GM23338 (cell line): Measurements from ENCODE around the gene DESI2. TPM values are rescaled to one million over a fixed set of nuclear protein-coding genes. Genes with fewer than 3 reads are reported as not detected.

ENCODE experiments used
- ATAC-seq: fragments of 200-7000 bp; cut with Tn5 transposase; 3 replicates; pipeline ENCODE4 v1.9.1; 2020
- DNase-seq: peaks from one replicate; pipeline ENCODE4 v3.0.0-alpha.2; 2015; ENCODE audit warnings: low spot score
- H2AFZ ChIP-seq: fragments of 200-600 bp; sonication (generic); 2 replicates; pipeline ENCODE4 v1.8.0; 2016; ENCODE audit warnings: antibody characterized with exemption, mild to moderate bottlenecking, moderate library complexity
- H3F3A ChIP-seq: fragments of 200-600 bp; sonication (generic); replicated peaks from 2 replicates; pipeline ENCODE4 v1.8.0; 2017; ENCODE audit warnings: antibody characterized with exemption, mixed run types, low read depth
- H3K27ac ChIP-seq: fragments of 200-600 bp; sonication (generic); 2 replicates; pipeline ENCODE4 v1.6.1; 2016; ENCODE audit warnings: low read depth
- H3K27me3 ChIP-seq: fragments of 200-600 bp; sonication (generic); 2 replicates; pipeline ENCODE4 v1.8.0; 2016; ENCODE audit warnings: mild to moderate bottlenecking, mixed run types, moderate library complexity; ENCODE audit not compliant: insufficient read depth
- H3K36me3 ChIP-seq: fragments of 200-600 bp; sonication (generic); 2 replicates; pipeline ENCODE4 v1.8.0; 2016; ENCODE audit warnings: mild to moderate bottlenecking; ENCODE audit not compliant: insufficient read depth
- H3K4me1 ChIP-seq: fragments of 200-600 bp; sonication (generic); 2 replicates; pipeline ENCODE4 v1.8.0; 2016; ENCODE audit warnings: mild to moderate bottlenecking, moderate library complexity; ENCODE audit not compliant: insufficient read depth
- H3K4me2 ChIP-seq: fragments of 200-600 bp; sonication (generic); 2 replicates; pipeline ENCODE4 v1.7.1; 2017; ENCODE audit warnings: mixed run types
- H3K4me3 ChIP-seq: fragments of 200-600 bp; sonication (generic); 2 replicates; pipeline ENCODE4 v1.6.1; 2016; ENCODE audit warnings: mixed run types
- H3K79me2 ChIP-seq: fragments of 200-600 bp; sonication (generic); replicated peaks from 2 replicates; pipeline ENCODE4 v1.8.0; 2017; ENCODE audit warnings: mild to moderate bottlenecking; ENCODE audit not compliant: insufficient read depth
- H3K9me2 ChIP-seq: fragments of 200-600 bp; sonication (generic); 2 replicates; pipeline ENCODE4 v1.8.0; 2017; ENCODE audit not compliant: insufficient read depth
- H4K20me1 ChIP-seq: fragments of 200-600 bp; sonication (generic); replicated peaks from 2 replicates; pipeline ENCODE4 v1.8.0; 2017; ENCODE audit warnings: mild to moderate bottlenecking; ENCODE audit not compliant: insufficient read depth
- H3K27ac Mint-ChIP-seq: 2 replicates; pipeline ENCODE4 v1.8.0; 2020; ENCODE audit warnings: inconsistent platforms, mild to moderate bottlenecking, moderate library complexity, mixed read lengths
- H3K27me3 Mint-ChIP-seq: 3 replicates; pipeline ENCODE4 v1.8.0; 2022; ENCODE audit warnings: low read depth, mild to moderate bottlenecking, moderate library complexity, mixed read lengths, inconsistent platforms; ENCODE audit not compliant: insufficient read depth, poor library complexity
- H3K36me3 Mint-ChIP-seq: 3 replicates; pipeline ENCODE4 v1.8.0; 2021; ENCODE audit warnings: low read depth, mild to moderate bottlenecking, inconsistent platforms, moderate library complexity, mixed read lengths
- H3K4me1 Mint-ChIP-seq: 3 replicates; pipeline ENCODE4 v1.8.0; 2020; ENCODE audit warnings: mild to moderate bottlenecking, inconsistent platforms, mixed read lengths
- H3K4me3 Mint-ChIP-seq: 3 replicates; pipeline ENCODE4 v1.8.0; 2021; ENCODE audit warnings: moderate library complexity, mild to moderate bottlenecking, inconsistent platforms, mixed read lengths
- H3K9me3 Mint-ChIP-seq: 3 replicates; pipeline ENCODE4 v1.8.0; 2020; ENCODE audit warnings: moderate library complexity, mild to moderate bottlenecking, inconsistent platforms, mixed read lengths
- CREB1 ChIP-seq: fragments of 250-450 bp; sonication (Bioruptor Pico); IDR thresholded peaks from 2 replicates; pipeline ENCODE4 v1.5.0; 2020; ENCODE audit warnings: low read depth, mild to moderate bottlenecking, moderate library complexity
- ETS1 ChIP-seq: IDR thresholded peaks from 2 replicates; pipeline ENCODE4 v1.6.1; 2016; ENCODE audit warnings: antibody characterized with exemption
- EZH2 ChIP-seq: fragments of 200-600 bp; sonication (generic); IDR thresholded peaks from one replicate; pipeline ENCODE4 v1.8.0; 2017; ENCODE audit warnings: antibody characterized with exemption, mild to moderate bottlenecking, low read depth; ENCODE audit not compliant: unreplicated experiment
- EZH2phosphoT487 ChIP-seq: fragments of 200-600 bp; sonication (generic); IDR thresholded peaks from one replicate; pipeline ENCODE4 v1.8.1; 2018; ENCODE audit warnings: antibody characterized with exemption; ENCODE audit not compliant: unreplicated experiment
- JUNB ChIP-seq: IDR thresholded peaks from one replicate; pipeline ENCODE4 v1.6.1; 2016; ENCODE audit warnings: antibody characterized with exemption; ENCODE audit not compliant: unreplicated experiment
- NANOG ChIP-seq: IDR thresholded peaks from 2 replicates; pipeline ENCODE4 v1.6.1; 2016; ENCODE audit warnings: antibody characterized with exemption, borderline replicate concordance
- POLR2AphosphoS5 ChIP-seq: IDR thresholded peaks from 2 replicates; pipeline ENCODE4 v1.6.1; 2016; ENCODE audit warnings: antibody characterized with exemption, low read depth
- REST ChIP-seq: IDR thresholded peaks from one replicate; pipeline ENCODE4 v1.6.1; 2018; ENCODE audit warnings: antibody characterized with exemption; ENCODE audit not compliant: unreplicated experiment
- STAT1 ChIP-seq: IDR thresholded peaks from one replicate; pipeline ENCODE4 v1.6.1; 2016; ENCODE audit warnings: antibody characterized with exemption; ENCODE audit not compliant: unreplicated experiment
- ZNF114 ChIP-seq: fragments of 250-450 bp; sonication (Bioruptor Pico); IDR thresholded peaks from 2 replicates; pipeline ENCODE4 v1.5.0; 2020; ENCODE audit warnings: mild to moderate bottlenecking, moderate library complexity
- ZNF331 ChIP-seq: fragments of 250-450 bp; sonication (Bioruptor Pico); IDR thresholded peaks from 2 replicates; pipeline ENCODE4 v1.5.0; 2020; ENCODE audit warnings: low read depth, mild to moderate bottlenecking, moderate library complexity
- ZNF462 ChIP-seq: fragments of 250-450 bp; sonication (Bioruptor Pico); IDR thresholded peaks from 2 replicates; pipeline ENCODE4 v1.5.0; 2020; ENCODE audit warnings: mild to moderate bottlenecking, moderate library complexity
- polyA plus RNA-seq: library from polyadenylated mRNA; unstranded; fragments of >200 nt; fragmentation: Nextera tagmentation; extraction: Ambion mirVana; gene quantifications from 2 replicates; pipeline ENCODE4 v1.2.1, GENCODE V29; 2016
- total RNA-seq: library from RNA; depleted of rRNA; stranded (reverse); fragments of >200 nt; shearing (Covaris generic); gene quantifications from 2 replicates; pipeline ENCODE4 v1.2.3, GENCODE V29; 2014
- TF ChIP-seq, protein P1 (sequence below), 2 experiments: fragments of 200-600 bp in 1 of 2; sonication (generic) in 1 of 2; conservative IDR thresholded peaks; 2 replicates each; pipeline versions ENCODE4 v1.5.1 to v1.6.1; 2016 to 2017; ENCODE audit warnings: antibody characterized with exemption in 2 of 2, low read depth in 2 of 2, mild to moderate bottlenecking in 2 of 2, moderate library complexity in 1 of 2

Gene DESI2
- total and polyA plus RNA-seq, 2 experiments from 2014 or later: 145 TPM

GRCh38 chr1:244730934-244731434 lies 78.1 kb downstream of the DESI2 start:
- Histone ChIP-seq H3K4me1 (peaks cover 19% of the 10 kb centered on the region), H3K9me2 (no peaks in the 10 kb centered on the region), H3K27ac (no peak overlapping the region), H3K4me2 (peak overlapping the region; percentile 82; the same call in 1 of the 2 replicates), H3K4me3 (peak overlapping the region; percentile 60), H3K79me2 (no peaks in the 10 kb centered on the region), H3F3A (peaks cover 10% of the 10 kb centered on the region; the same call in 1 of the 2 replicates), H4K20me1 (no peaks in the 10 kb centered on the region), H3K27me3 (peaks cover 34% of the 10 kb centered on the region), H2AFZ (peak overlapping the region; percentile 89), H3K36me3 (no peaks in the 10 kb centered on the region; the same call in 1 of the 2 replicates)
- TF ChIP-seq ZNF114 (CRISPR knock-in tag): no peak
- TF ChIP-seq CREB1: no peak
- TF ChIP-seq ZNF331 (CRISPR knock-in tag): no peak
- TF ChIP-seq STAT1: no peak
- no peak for TF ChIP-seq NANOG
- TF ChIP-seq EZH2: no peak
- no peak for TF ChIP-seq JUNB
- TF ChIP-seq POLR2AphosphoS5: no peak
- no peak for TF ChIP-seq ETS1
- TF ChIP-seq ZNF462 (CRISPR knock-in tag): no peak
- no peak for TF ChIP-seq EZH2phosphoT487
- no peak for TF ChIP-seq REST
- TF ChIP-seq, protein P1, sequence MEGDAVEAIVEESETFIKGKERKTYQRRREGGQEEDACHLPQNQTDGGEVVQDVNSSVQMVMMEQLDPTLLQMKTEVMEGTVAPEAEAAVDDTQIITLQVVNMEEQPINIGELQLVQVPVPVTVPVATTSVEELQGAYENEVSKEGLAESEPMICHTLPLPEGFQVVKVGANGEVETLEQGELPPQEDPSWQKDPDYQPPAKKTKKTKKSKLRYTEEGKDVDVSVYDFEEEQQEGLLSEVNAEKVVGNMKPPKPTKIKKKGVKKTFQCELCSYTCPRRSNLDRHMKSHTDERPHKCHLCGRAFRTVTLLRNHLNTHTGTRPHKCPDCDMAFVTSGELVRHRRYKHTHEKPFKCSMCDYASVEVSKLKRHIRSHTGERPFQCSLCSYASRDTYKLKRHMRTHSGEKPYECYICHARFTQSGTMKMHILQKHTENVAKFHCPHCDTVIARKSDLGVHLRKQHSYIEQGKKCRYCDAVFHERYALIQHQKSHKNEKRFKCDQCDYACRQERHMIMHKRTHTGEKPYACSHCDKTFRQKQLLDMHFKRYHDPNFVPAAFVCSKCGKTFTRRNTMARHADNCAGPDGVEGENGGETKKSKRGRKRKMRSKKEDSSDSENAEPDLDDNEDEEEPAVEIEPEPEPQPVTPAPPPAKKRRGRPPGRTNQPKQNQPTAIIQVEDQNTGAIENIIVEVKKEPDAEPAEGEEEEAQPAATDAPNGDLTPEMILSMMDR (conservative IDR thresholded peaks at IDR 0.05; ENCODE audit: low read depth in 2 of 2): no peak
- peaks cover 28% of the 10 kb centered on the region for H3K4me1 Mint-ChIP-seq
- peaks cover 14% of the 10 kb centered on the region for H3K9me3 Mint-ChIP-seq
- peaks cover 30% of the 10 kb centered on the region for H3K27me3 Mint-ChIP-seq
- H3K4me3 Mint-ChIP-seq: peak overlapping the region; percentile 74
- DNase-seq (peak; percentile 65), ATAC-seq (peak; percentile 20)
- no peak overlapping the region for H3K27ac Mint-ChIP-seq
- peaks cover 17% of the 10 kb centered on the region for H3K36me3 Mint-ChIP-seq
